ENCODE measurements around the gene OR2A25.

OR2A25 gene

GRCh38 chr7:144074374-144074773 lies 4.8 kb downstream of the OR2A25 start:
- DNase-seq = no peak

- no peak for DNase-seq
Observed at GRCh38 chr7:144085978-144086377, 16.4 kb downstream of the OR2A25 start, which contains the start of gene OR2A12. TSS of gene OR2A12 (plus strand) at chr7:144086278. CDS start at chr7:144095108, 8,830 bp downstream.

GRCh38 chr7:144086730-144087129 lies 17.1 kb downstream of the OR2A25 start:
- DNase-seq = no peak

- no peak for DNase-seq
Observed at GRCh38 chr7:144087230-144087629, 17.6 kb downstream of the OR2A25 start.

- DNase-seq = no peak
Observed at GRCh38 chr7:144090667-144091066, 21.1 kb downstream of the OR2A25 start.

- no peak for DNase-seq
Observed at GRCh38 chr7:144098776-144099175, 29.2 kb downstream of the OR2A25 start.

- no peak for DNase-seq
Observed at GRCh38 chr7:144100607-144101006, 31.0 kb downstream of the OR2A25 start.

GRCh38 chr7:144102041-144102440 lies 32.4 kb downstream of the OR2A25 start:
- no peak for DNase-seq

GRCh38 chr7:144105211-144105610 lies 35.6 kb downstream of the OR2A25 start:
- DNase-seq = no peak

GRCh38 chr7:144109283-144109682 lies 39.7 kb downstream of the OR2A25 start, which contains the start of gene OR2A2:
TSS of gene OR2A2 (plus strand) at chr7:144109583. CDS start at chr7:144109583, 0 bp downstream.
- DNase-seq = no peak

GRCh38 chr7:144110272-144110671 lies 40.7 kb downstream of the OR2A25 start:
- DNase-seq = no peak

- no peak for DNase-seq
Observed at GRCh38 chr7:144113651-144114050, 44.0 kb downstream of the OR2A25 start.

GRCh38 chr7:144118341-144118740 lies 48.7 kb downstream of the OR2A25 start:
- no peak for DNase-seq

GRCh38 chr7:144122876-144123275 lies 53.3 kb downstream of the OR2A25 start, which contains the start of gene OR2A14:
TSS of gene OR2A14 (plus strand) at chr7:144123176. CDS start at chr7:144129113, 5,937 bp downstream.
- no peak for DNase-seq

Measured in right kidney (tissue), 1 donor.